HepG2 (cell line): ENCODE data around the gene SYNJ2. TPM values are rescaled to one million over a fixed set of nuclear protein-coding genes. Genes with fewer than 3 reads are reported as not detected.

Source experiments
- ADNP ChIP-seq: sonication (generic); formaldehyde crosslinking; IDR thresholded peaks from 2 replicates; pipeline ENCODE4 v1.4.0; 2020; ENCODE audit warnings: missing genetic modification reagents
- ARNTL ChIP-seq: sonication (generic); formaldehyde crosslinking; IDR thresholded peaks from 2 replicates; pipeline ENCODE4 v1.4.0; 2020; ENCODE audit warnings: mild to moderate bottlenecking, missing genetic modification reagents
- BCL6 ChIP-seq: IDR thresholded peaks from 2 replicates; pipeline ENCODE4 v1.6.1; 2016; ENCODE audit warnings: missing genetic modification reagents, missing compliant biosample characterization
- DMAP1 ChIP-seq: IDR thresholded peaks from 2 replicates; pipeline ENCODE4 v1.6.1; 2016
- FOXA1 ChIP-seq, 2 experiments: fragments of 450-650 bp in 1 of 2; sonication (generic) in 1 of 2; formaldehyde crosslinking in 1 of 2; IDR thresholded peaks; 2 replicates each; pipeline versions ENCODE4 v1.4.0 to v1.6.1; 2016 to 2020; ENCODE audit warnings: missing genetic modification reagents in 1 of 2
- KLF16 ChIP-seq, 2 experiments: sonication (generic) in 1 of 2; formaldehyde crosslinking in 1 of 2; IDR thresholded peaks; 2 replicates each; pipeline versions ENCODE4 v1.6.1 to v1.8.0; 2016 to 2023; ENCODE audit warnings: missing genetic modification reagents in 2 of 2, missing compliant biosample characterization in 1 of 2
- RARG ChIP-seq: sonication (generic); formaldehyde crosslinking; IDR thresholded peaks from 2 replicates; pipeline ENCODE4 v1.4.0; 2020; ENCODE audit warnings: low read depth, mild to moderate bottlenecking, missing genetic modification reagents
- RCOR2 ChIP-seq: IDR thresholded peaks from 2 replicates; pipeline ENCODE4 v1.6.1; 2016; ENCODE audit warnings: missing biosample characterization, missing genetic modification reagents
- SETDB1 ChIP-seq: sonication (generic); formaldehyde crosslinking; IDR thresholded peaks from 2 replicates; pipeline ENCODE4 v1.5.1; 2020; ENCODE audit warnings: missing genetic modification reagents, mild to moderate bottlenecking, borderline replicate concordance
- SNRNP70 ChIP-seq: fragments of 200-400 bp; formaldehyde crosslinking; IDR thresholded peaks from 2 replicates; pipeline ENCODE4 v1.6.1; 2017; ENCODE audit warnings: mild to moderate bottlenecking, low read depth, low read length, moderate library complexity
- SP140L ChIP-seq: sonication (generic); formaldehyde crosslinking; IDR thresholded peaks from 2 replicates; pipeline ENCODE4 v1.4.0; 2020; ENCODE audit warnings: missing genetic modification reagents, borderline replicate concordance
- SYNCRIP ChIP-seq: fragments of 200-400 bp; formaldehyde crosslinking; IDR thresholded peaks from 2 replicates; pipeline ENCODE4 v1.6.1; 2018; ENCODE audit warnings: mild to moderate bottlenecking, low read depth, low read length; ENCODE audit not compliant: insufficient read depth
- ZEB1 ChIP-seq: IDR thresholded peaks from 2 replicates; pipeline ENCODE4 v1.6.1; 2012; ENCODE audit warnings: mild to moderate bottlenecking, low read depth, inconsistent platforms; ENCODE audit not compliant: insufficient replicate concordance
- ZNF20 ChIP-seq: sonication (generic); formaldehyde crosslinking; IDR thresholded peaks from 2 replicates; pipeline ENCODE4 v1.4.0; 2020; ENCODE audit warnings: mild to moderate bottlenecking, moderate library complexity, missing genetic modification reagents
- ZSCAN9 ChIP-seq: IDR thresholded peaks from 2 replicates; pipeline ENCODE4 v1.6.1; 2016; ENCODE audit warnings: borderline replicate concordance
- polyA plus RNA-seq, 8 experiments: library from polyadenylated mRNA; depleted of rRNA in 3 of 8; stranded (reverse) in 7 of 8; unstranded in 1 of 8; fragments of >200 nt; fragmentation: Illumina TruSeq in 4 of 8; extraction: Trizol in 4 of 8; gene quantifications; 2 replicates each; pipeline versions ENCODE4 v1.2.1 to v1.2.3, GENCODE V29; 2011 to 2016; ENCODE audit warnings: low read depth in 4 of 8, missing spikeins in 1 of 8, mixed read lengths in 1 of 8; ENCODE audit not compliant: insufficient read depth in 1 of 8
- total RNA-seq, 5 experiments: library from RNA; depleted of rRNA; stranded (reverse); fragments of >200 nt; fragmentation: Illumina TruSeq; extraction: Trizol; gene quantifications; 2 replicates each; pipeline ENCODE4 v1.2.3, GENCODE V29; 2016; ENCODE audit warnings: low read depth in 1 of 5
- TF ChIP-seq, protein P1 (sequence below): sonication (generic); formaldehyde crosslinking; IDR thresholded peaks from 2 replicates; pipeline ENCODE4 v1.4.0; 2020; ENCODE audit warnings: missing genetic modification reagents, mild to moderate bottlenecking, borderline replicate concordance
- TF ChIP-seq, protein P2 (sequence below): sonication (generic); formaldehyde crosslinking; IDR thresholded peaks from 2 replicates; pipeline ENCODE4 v1.8.1; 2023; ENCODE audit warnings: mild to moderate bottlenecking, missing genetic modification reagents, borderline replicate concordance
- TF ChIP-seq, protein P3 (sequence below): IDR thresholded peaks from 2 replicates; pipeline ENCODE4 v1.6.1; 2016; ENCODE audit warnings: mild to moderate bottlenecking
- TF ChIP-seq, protein P4 (sequence below): sonication (generic); formaldehyde crosslinking; IDR thresholded peaks from 2 replicates; pipeline ENCODE4 v1.4.0; 2020; ENCODE audit warnings: mild to moderate bottlenecking, missing genetic modification reagents, borderline replicate concordance
- TF ChIP-seq, protein P5 (sequence below): IDR thresholded peaks from 2 replicates; pipeline ENCODE4 v1.6.1; 2016
- TF ChIP-seq, protein P6 (sequence below): IDR thresholded peaks from 2 replicates; pipeline ENCODE4 v1.6.1; 2012; ENCODE audit warnings: low read length, improper control_type of control experiment

Gene SYNJ2
- total and polyA plus RNA-seq, 2 of the 13 experiments (the other 11 are each of a cell fraction or from before 2014, with no cell fraction given): 39.1 to 57.6 TPM

DNA sequence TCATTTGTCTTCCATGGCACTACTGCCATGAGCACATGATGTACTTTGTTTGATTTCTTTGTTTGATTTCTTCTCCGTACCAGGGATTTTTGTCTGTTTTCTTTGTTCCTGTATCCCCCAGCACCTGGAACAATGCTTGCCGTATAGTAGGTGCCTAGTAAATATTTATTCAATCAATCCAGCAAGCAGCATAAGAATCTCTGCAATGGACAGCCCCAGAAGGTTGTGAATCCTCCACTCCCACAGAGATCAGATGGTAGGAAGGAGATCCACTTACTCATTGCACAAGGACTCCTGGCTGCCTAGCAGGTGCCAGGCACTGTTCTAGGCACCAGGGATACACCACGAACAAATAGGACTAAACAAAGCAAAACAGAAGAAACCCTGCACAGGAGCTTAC, 6.7 kb upstream of the SYNJ2 start (continued):
- TF ChIP-seq, protein P1, sequence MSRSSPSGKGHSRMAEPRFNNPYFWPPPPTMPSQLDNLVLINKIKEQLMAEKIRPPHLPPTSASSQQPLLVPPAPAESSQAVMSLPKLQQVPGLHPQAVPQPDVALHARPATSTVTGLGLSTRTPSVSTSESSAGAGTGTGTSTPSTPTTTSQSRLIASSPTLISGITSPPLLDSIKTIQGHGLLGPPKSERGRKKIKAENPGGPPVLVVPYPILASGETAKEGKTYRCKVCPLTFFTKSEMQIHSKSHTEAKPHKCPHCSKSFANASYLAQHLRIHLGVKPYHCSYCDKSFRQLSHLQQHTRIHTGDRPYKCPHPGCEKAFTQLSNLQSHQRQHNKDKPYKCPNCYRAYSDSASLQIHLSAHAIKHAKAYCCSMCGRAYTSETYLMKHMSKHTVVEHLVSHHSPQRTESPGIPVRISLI (CRISPR knock-in tag): no peak
- TF ChIP-seq, protein P2, sequence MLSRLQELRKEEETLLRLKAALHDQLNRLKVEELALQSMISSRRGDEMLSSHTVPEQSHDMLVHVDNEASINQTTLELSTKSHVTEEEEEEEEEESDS (CRISPR knock-in tag): no peak
- TF ChIP-seq, protein P3, sequence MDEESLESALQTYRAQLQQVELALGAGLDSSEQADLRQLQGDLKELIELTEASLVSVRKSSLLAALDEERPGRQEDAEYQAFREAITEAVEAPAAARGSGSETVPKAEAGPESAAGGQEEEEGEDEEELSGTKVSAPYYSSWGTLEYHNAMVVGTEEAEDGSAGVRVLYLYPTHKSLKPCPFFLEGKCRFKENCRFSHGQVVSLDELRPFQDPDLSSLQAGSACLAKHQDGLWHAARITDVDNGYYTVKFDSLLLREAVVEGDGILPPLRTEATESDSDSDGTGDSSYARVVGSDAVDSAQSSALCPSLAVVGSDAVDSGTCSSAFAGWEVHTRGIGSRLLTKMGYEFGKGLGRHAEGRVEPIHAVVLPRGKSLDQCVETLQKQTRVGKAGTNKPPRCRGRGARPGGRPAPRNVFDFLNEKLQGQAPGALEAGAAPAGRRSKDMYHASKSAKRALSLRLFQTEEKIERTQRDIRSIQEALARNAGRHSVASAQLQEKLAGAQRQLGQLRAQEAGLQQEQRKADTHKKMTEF (CRISPR knock-in tag): peak; percentile 66
- TF ChIP-seq, protein P4, sequence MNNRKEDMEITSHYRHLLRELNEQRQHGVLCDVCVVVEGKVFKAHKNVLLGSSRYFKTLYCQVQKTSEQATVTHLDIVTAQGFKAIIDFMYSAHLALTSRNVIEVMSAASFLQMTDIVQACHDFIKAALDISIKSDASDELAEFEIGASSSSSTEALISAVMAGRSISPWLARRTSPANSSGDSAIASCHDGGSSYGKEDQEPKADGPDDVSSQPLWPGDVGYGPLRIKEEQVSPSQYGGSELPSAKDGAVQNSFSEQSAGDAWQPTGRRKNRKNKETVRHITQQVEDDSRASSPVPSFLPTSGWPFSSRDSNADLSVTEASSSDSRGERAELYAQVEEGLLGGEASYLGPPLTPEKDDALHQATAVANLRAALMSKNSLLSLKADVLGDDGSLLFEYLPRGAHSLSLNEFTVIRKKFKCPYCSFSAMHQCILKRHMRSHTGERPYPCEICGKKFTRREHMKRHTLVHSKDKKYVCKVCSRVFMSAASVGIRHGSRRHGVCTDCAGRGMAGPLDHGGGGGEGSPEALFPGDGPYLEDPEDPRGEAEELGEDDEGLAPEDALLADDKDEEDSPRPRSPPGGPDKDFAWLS: 0 out of 2 replicates have a peak, but pooled peaks have one; percentile 27
- TF ChIP-seq SETDB1 (CRISPR knock-in tag) (no peak), ADNP (CRISPR knock-in tag) (no peak), FOXA1 (IDR thresholded peaks at IDR 0.05) (no peak), FOXA1 (CRISPR knock-in tag; IDR thresholded peaks at IDR 0.05) (peak; percentile 13), ZNF20 (no peak), ZSCAN9 (CRISPR knock-in tag) (no peak), RARG (CRISPR knock-in tag) (no peak), RCOR2 (CRISPR knock-in tag) (0 out of 2 replicates have a peak, but pooled peaks have one; percentile 39), BCL6 (CRISPR knock-in tag) (0 out of 2 replicates have a peak, but pooled peaks have one; percentile 19), SYNCRIP (no peak), DMAP1 (CRISPR knock-in tag) (no peak), SNRNP70 (no peak), KLF16 (CRISPR knock-in tag; IDR thresholded peaks at IDR 0.05) (0 out of 4 replicates have a peak, but pooled peaks of 1 of the 2 experiments have one; percentile 13), ZEB1 (peak; percentile 32), SP140L (CRISPR knock-in tag) (no peak), ARNTL (CRISPR knock-in tag) (no peak)
- TF ChIP-seq, protein P5, sequence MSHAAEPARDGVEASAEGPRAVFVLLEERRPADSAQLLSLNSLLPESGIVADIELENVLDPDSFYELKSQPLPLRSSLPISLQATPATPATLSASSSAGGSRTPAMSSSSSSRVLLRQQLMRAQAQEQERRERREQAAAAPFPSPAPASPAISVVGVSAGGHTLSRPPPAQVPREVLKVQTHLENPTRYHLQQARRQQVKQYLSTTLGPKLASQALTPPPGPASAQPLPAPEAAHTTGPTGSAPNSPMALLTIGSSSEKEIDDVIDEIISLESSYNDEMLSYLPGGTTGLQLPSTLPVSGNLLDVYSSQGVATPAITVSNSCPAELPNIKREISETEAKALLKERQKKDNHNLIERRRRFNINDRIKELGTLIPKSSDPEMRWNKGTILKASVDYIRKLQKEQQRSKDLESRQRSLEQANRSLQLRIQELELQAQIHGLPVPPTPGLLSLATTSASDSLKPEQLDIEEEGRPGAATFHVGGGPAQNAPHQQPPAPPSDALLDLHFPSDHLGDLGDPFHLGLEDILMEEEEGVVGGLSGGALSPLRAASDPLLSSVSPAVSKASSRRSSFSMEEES (CRISPR knock-in tag): 0 out of 2 replicates have a peak, but pooled peaks have one; percentile 25
- TF ChIP-seq, protein P6, sequence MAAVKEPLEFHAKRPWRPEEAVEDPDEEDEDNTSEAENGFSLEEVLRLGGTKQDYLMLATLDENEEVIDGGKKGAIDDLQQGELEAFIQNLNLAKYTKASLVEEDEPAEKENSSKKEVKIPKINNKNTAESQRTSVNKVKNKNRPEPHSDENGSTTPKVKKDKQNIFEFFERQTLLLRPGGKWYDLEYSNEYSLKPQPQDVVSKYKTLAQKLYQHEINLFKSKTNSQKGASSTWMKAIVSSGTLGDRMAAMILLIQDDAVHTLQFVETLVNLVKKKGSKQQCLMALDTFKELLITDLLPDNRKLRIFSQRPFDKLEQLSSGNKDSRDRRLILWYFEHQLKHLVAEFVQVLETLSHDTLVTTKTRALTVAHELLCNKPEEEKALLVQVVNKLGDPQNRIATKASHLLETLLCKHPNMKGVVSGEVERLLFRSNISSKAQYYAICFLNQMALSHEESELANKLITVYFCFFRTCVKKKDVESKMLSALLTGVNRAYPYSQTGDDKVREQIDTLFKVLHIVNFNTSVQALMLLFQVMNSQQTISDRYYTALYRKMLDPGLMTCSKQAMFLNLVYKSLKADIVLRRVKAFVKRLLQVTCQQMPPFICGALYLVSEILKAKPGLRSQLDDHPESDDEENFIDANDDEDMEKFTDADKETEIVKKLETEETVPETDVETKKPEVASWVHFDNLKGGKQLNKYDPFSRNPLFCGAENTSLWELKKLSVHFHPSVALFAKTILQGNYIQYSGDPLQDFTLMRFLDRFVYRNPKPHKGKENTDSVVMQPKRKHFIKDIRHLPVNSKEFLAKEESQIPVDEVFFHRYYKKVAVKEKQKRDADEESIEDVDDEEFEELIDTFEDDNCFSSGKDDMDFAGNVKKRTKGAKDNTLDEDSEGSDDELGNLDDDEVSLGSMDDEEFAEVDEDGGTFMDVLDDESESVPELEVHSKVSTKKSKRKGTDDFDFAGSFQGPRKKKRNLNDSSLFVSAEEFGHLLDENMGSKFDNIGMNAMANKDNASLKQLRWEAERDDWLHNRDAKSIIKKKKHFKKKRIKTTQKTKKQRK: no peak
